HG03378 (cell line): ENCODE data around the gene EPHB2.
"Not testable (repeated sequence)": the region's sequence is repeated elsewhere in the genome, so short reads cannot be mapped to it uniquely, and the experiment has no call there.

Source experiments
- ATAC-seq: cut with Tn5 transposase; IDR thresholded peaks from one replicate; pipeline ENCODE4 v1.9.1; 2021; ENCODE audit warnings: mild to moderate bottlenecking, moderate library complexity; ENCODE audit not compliant: unreplicated experiment

Gene EPHB2

DNA sequence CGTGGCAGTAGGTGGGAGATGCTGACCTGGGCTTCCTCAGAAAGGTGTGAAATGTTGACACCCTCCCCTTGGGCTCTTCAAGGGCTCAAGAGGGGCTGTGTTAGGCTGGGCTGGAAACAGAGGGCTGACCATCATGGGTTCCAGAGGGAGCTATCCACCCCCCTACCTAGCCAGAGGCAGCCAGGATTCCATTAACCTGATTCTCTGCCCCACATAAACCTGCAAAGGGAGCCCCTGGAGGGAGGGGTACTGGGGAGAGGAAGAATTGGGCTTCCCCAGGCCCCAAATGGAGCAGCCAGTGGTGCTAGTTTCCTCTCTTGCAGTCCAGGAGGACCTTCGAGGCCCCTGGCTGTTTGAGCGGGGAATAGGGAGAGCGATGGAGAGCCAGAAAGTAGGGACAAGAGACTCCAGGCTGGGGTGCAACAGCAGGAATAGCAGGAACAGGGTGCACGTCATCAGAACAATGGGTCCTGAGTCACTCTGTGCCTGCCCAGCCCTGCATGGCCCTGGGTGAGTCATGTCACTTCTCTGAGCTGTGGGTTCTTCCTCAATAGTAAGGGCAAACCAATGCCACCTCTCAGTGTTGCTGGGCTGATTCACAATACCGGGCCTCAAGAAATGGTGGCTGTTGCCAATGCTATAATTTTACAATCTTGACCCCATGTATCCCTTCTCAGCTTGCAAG lies 121.2 kb downstream of the EPHB2 start:
- ATAC-seq = no peak

DNA sequence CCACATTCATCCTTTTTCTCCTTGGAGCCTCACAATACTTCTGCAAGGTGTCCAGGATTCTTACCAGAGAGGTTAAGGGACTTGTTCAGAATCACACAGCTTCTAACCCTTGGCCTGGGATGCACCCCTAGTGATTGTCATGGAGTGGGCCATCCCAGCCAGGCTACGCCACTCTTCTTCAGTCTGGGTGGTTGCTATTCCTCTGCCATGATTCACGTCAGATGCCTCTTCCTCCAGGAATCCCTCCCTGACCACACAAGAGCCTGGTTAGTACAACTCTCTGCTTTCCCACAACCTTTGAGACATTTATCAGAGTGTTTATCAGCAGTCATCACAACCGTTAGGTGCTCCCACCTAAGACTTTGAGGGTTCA lies 121.8 kb downstream of the EPHB2 start:
- no peak for ATAC-seq

GRCh38 chr1:22833699-22834098 lies 123.1 kb downstream of the EPHB2 start:
- ATAC-seq = no peak

GRCh38 chr1:22834420-22834819 lies 123.8 kb downstream of the EPHB2 start:
- not testable (repeated sequence) for ATAC-seq

DNA sequence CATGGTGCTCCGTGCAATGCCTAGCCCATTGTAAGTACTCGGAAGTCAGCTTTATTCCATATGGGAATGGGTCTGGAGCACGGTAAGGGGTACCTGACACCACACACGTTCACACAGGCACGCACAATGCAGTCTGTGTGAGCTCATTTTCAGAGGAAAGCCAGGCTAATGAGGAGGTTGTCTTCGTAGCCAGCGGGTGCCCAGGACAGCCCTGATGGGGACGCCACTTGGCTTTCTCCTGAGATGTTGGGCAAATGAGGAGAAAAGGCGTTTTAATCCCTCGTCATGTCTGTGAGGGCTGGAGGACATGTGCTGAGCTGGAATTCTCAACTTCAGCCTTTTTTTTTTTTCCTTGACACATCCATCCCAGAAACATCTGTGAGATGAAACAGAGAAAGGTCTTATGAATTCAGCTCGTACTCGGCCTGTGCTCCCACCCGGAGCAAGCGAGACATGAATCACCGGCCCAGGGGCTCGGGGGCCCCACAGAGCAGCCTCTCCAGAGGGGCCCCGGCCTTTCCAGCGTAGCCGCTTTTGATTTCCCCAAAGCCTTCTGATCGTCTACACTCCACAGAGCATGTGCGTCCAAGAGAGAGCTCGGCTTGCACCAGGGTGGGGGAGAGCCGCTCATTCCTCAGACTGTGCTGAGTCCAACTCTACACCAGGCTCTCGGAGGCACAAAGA lies 125.1 kb downstream of the EPHB2 start:
- ATAC-seq = no peak

DNA sequence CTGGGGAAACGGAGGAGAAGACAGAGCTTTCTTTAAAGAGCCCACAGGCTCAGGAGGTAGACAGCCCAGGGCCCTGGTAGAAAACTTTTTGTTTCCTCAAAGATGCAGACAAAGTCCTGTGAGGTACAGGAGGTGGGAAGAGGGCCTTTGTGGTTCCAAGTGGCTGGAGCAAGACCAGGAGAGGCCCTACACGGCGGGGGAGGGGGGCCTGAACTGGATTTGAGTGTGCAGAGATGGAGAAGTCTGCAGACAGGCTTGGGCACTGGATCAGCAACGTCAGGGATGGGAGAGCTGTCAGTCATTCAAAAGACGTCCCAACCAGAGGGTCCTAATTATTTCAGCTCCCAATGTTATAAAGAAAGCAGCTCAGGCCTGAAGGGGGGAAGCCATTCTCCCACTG lies 126.2 kb downstream of the EPHB2 start:
- no peak for ATAC-seq

DNA sequence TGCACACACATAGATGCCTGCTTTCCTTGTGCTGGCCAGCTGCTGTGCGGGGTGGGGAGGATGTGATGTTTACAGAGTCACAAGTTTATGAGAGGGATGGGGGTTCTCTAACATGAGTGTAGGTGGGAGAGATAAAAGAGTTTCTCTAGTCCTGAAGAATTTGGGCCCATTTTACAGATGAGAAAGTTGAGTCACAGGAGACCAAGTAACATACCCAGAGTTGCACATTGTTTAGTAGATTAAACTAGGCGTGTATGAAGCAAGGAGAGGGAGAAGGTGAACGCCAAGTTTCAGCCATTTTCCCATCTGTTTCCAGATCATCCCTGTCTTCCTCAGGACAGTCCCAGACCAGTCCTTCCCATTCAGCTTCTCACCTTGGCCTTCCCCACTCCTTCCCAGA lies 126.7 kb downstream of the EPHB2 start:
- ATAC-seq = no peak

GRCh38 chr1:22838965-22839364 lies 128.3 kb downstream of the EPHB2 start:
- ATAC-seq = no peak

GRCh38 chr1:22839806-22840205 lies 129.2 kb downstream of the EPHB2 start:
- ATAC-seq = no peak

DNA sequence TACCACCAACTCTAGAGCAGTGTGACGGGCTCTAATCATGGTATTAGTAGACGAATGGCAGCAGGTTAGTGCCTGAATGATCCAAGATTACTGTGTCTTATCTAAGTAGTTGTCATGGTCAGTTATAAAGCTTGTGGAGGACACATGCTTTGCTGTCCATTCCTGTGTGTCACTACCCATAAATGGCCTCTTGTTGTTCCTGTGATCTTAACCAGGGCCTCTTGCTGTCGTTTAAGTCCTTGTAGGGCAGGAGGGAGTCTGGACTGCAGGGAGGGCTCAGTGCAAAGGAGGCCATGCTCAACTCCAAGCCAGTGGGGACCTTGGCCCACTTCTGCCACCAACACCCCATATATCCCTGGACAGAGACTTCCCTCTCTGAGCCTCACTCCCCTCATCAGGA lies 130.5 kb downstream of the EPHB2 start:
- ATAC-seq = no peak

DNA sequence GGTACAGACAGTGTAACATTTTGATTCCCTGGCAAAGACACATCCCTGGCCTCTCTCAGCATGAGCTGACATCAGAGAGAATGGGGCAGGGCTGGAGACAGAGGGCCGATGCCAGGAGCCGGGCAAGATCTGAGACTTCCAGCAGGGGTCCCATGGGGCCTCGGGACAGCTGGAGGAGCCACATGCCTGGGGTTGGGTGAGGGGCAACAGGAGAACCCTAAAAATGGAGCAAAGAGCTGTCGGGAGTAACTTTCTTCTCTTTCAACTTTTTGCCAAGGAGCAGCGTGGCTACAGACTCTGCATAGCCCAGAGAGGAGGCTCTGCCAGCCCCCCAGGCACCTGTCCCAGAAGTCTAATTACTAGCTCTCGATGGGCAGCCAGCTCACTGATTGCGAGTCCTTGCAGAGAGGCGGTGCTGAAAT lies 131.2 kb downstream of the EPHB2 start:
- ATAC-seq = no peak

GRCh38 chr1:22843441-22844183 lies 133.0 kb downstream of the EPHB2 start:
- not testable (repeated sequence) for ATAC-seq

- ATAC-seq = no peak
These were observed 134.0 kb downstream of the EPHB2 start for GRCh38 chr1:22844621-22845020.

GRCh38 chr1:22845398-22845935 lies 134.8 kb downstream of the EPHB2 start:
- no peak for ATAC-seq

GRCh38 chr1:22846458-22846857 lies 135.8 kb downstream of the EPHB2 start:
- no peak for ATAC-seq

GRCh38 chr1:22847249-22847648 lies 136.6 kb downstream of the EPHB2 start:
- no peak for ATAC-seq

DNA sequence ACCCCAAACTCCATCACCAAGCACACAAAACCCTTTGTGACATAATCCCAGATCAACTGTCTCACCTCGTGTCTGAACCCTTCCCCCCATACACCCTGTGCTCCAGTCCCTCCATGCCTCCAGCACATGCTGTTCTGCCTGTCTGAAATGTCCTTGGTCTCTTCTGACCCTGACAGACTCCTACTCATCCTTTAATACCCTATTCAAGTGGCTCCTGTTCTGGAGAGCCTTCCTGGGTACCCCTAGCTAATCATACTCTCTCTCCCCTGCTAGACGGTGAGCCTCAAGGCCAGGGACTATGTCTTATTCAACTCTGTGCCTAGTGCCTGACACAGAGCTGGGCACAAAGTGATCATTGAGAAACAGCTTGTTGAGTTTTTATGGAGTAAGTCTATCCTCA lies 137.1 kb downstream of the EPHB2 start:
- no peak for ATAC-seq

- ATAC-seq = no peak
These were observed 137.8 kb downstream of the EPHB2 start for GRCh38 chr1:22848405-22848804.

DNA sequence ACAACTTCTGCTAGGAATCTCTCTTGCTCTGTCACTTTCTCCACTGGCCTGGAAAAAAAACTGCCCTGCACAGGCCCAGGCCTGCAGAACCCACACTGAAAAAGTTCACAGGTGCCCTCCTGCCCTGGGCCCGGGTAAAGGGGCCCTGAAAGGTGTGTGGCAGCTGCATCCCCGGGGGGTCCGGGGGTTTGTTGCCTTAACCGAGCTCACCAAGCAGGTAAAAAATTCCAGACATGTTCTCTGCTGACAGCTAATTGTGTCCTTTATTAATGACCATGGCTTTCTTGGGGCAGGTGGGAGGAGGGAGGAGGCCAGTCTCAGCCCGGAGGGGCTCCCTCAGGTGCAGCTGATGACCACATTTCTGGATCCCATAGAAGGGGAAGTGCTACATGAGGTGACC lies 139.1 kb downstream of the EPHB2 start:
- ATAC-seq = no peak

GRCh38 chr1:22850281-22850680 lies 139.6 kb downstream of the EPHB2 start:
- no peak for ATAC-seq

- ATAC-seq = no peak
These were observed 140.0 kb downstream of the EPHB2 start for GRCh38 chr1:22850681-22851080.

DNA sequence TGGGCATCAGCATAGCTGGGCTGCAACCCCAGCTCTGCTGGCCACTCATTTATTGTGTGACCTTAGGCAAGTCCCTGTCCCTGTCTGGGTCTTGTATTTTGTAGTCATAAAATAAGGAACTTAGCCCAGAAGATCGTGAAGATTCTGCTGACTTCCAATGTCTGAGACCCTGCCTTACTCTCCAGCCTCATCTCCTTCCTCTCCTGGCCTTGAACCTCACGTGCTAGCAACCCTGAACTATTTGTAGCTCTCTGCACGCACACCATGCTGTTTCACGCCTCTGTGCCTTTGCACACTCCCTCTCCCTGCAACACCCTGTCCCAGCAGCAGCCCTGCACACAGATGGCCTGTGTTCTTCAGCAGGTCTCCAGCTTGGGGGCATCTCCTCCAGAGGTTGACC lies 140.9 kb downstream of the EPHB2 start:
- ATAC-seq = no peak
